ENCODE results near the gene ZBTB7C.
A peak's percentile ranks its signal among the peaks of the same experiment; 100 is the strongest.

The ZBTB7C gene

GRCh38 chr18:48022531-48023329 lies 386.5 kb downstream of the ZBTB7C start:
- no peak for DNase-seq (ENCODE audit: low read depth, low spot score)

GRCh38 chr18:48022021-48022420 lies 387.2 kb downstream of the ZBTB7C start:
- no peak for DNase-seq (ENCODE audit: low read depth, low spot score)

- no peak for DNase-seq (ENCODE audit: low read depth, low spot score)
Observed at GRCh38 chr18:48021273-48021914, 387.8 kb downstream of the ZBTB7C start.

- DNase-seq (ENCODE audit: low read depth, low spot score), result no peak
Observed at GRCh38 chr18:48020337-48021250, 388.6 kb downstream of the ZBTB7C start.

GRCh38 chr18:48019557-48020325 lies 389.4 kb downstream of the ZBTB7C start:
- no peak for DNase-seq (ENCODE audit: low read depth, low spot score)

- DNase-seq (ENCODE audit: low read depth, low spot score), result no peak
Observed at GRCh38 chr18:48018851-48019250, 390.3 kb downstream of the ZBTB7C start.

GRCh38 chr18:48017635-48018034 lies 391.5 kb downstream of the ZBTB7C start:
- no peak for DNase-seq (ENCODE audit: low read depth, low spot score)

GRCh38 chr18:48013162-48013561 lies 396.0 kb downstream of the ZBTB7C start:
- no peak for DNase-seq (ENCODE audit: low read depth, low spot score)

GRCh38 chr18:48011926-48012465 lies 397.2 kb downstream of the ZBTB7C start:
- DNase-seq (ENCODE audit: low read depth, low spot score), result no peak

- no peak for DNase-seq (ENCODE audit: low read depth, low spot score)
Observed at GRCh38 chr18:48010264-48010663, 398.9 kb downstream of the ZBTB7C start.

GRCh38 chr18:48009116-48009745 lies 400.0 kb downstream of the ZBTB7C start:
- DNase-seq (ENCODE audit: low read depth, low spot score), result no peak

- no peak for DNase-seq (ENCODE audit: low read depth, low spot score)
Observed at GRCh38 chr18:48007955-48008701, 401.1 kb downstream of the ZBTB7C start.

- no peak for DNase-seq (ENCODE audit: low read depth, low spot score)
Observed at GRCh38 chr18:48007381-48007780, 401.8 kb downstream of the ZBTB7C start.

- DNase-seq (ENCODE audit: low read depth, low spot score), result no peak
Observed at GRCh38 chr18:48006415-48007175, 402.6 kb downstream of the ZBTB7C start.

GRCh38 chr18:48004577-48004976 lies 404.6 kb downstream of the ZBTB7C start:
- DNase-seq (ENCODE audit: low read depth, low spot score), result no peak

- no peak for DNase-seq (ENCODE audit: low read depth, low spot score)
Observed at GRCh38 chr18:48003426-48004349, 405.5 kb downstream of the ZBTB7C start.

GRCh38 chr18:48002933-48003365 lies 406.2 kb downstream of the ZBTB7C start:
- DNase-seq (ENCODE audit: low read depth, low spot score), result peak; percentile 58

GRCh38 chr18:48000701-48001100 lies 408.5 kb downstream of the ZBTB7C start:
- no peak for DNase-seq (ENCODE audit: low read depth, low spot score)

Data from brain pericyte (primary cell).